ENCODE results near the gene SLC1A7.

SLC1A7 gene

DNA sequence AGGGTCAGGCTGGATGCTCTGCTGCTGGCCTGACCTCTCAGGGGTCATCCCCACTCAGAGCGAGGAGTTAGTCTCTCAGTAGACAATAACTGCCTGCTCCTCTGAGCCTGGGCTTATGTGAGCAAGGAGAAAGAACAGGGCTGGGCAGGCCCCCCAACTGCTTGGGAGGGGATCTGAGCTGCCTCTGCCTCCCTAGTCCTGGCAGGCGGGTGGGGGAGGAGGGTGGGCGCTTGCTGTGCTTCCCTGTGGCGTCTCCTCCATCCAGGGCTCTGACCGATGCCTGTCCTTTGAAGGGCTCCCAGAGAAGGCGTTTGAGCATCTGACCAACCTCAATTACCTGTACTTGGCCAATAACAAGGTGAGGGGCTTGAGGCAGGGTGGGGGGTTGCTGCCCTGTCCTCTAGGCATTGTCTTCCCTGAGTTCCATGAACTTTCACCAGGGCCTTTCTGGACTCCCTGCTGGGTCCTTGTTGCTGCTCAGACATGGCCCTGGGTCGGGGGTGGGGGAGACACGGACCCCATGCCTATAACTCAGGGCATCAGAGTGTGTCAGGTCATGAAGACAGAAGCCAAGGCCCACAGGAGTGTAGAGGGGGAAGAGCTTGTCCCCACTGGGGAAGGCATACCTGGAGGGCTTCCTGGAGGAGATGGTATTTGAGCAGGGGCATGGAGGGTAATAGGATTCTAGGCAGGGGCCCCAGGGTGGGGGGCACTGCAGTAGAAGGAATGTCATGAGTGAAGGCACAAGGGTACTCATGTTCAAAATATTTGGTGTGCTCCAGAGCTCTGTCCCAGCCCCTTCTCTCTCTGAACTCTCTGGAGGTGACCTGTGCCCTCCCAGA is 67.9 kb downstream of the SLC1A7 start:
- DNase-seq = no peak

DNA sequence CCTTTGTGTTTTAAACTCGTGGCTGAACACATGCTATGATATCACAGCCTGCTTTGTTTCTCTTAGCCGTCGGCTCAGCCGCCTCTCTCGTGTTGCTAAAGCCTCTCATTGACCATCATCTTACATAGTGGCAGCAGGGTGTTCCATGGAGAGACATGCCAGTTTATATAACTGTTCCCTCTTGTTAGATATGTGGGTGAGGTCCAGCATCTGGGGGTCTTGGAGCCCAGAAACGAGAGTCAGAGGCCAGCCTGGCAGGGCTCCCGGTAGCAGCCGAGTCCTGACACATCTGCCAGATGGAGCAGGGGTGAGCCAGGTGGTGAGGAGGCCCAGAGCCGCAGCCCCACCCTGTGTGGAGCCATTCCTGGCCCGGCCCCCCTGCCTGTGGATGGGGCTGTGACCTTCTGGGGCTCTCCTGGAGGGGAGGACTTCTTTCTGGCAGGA is 68.5 kb downstream of the SLC1A7 start:
- no peak for DNase-seq

DNA sequence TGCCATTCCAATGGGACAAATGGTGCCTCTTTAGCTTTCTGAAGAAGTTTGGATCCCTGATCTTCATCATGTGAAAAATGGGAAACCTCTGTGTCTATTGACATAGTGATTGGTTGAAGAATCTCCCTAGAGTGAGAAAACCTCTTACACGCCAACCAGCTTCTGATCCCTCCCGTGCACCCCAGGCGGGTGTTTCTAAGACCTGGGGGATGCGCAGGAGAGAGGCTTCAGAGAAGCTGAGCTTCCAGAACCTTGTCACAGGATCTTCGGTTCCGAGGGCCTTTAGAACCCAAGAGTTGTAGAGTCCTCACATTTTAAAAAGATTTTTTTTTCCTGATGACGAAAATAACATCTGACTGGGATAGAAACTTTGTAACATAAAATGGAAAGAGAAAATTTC is 69.2 kb downstream of the SLC1A7 start:
- DNase-seq = no peak

DNA sequence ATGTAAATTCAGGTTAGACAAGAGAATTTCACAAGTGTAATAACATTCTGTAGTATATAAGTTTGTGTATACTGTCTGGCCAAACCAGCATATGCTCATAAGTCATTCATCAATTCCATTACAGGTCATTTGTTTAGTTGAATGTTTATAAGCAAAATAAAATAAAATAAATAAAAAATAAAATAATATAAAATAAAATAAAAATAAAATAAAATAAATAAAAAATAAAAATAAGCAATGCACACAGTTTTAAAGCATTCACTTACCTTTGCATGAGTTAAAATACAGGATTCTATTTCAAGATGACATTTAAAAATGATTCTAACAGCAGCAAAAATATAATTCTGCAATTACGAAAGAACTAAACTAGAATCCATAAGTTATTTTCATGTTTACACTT is 70.5 kb downstream of the SLC1A7 start:
- DNase-seq = no peak

DNA sequence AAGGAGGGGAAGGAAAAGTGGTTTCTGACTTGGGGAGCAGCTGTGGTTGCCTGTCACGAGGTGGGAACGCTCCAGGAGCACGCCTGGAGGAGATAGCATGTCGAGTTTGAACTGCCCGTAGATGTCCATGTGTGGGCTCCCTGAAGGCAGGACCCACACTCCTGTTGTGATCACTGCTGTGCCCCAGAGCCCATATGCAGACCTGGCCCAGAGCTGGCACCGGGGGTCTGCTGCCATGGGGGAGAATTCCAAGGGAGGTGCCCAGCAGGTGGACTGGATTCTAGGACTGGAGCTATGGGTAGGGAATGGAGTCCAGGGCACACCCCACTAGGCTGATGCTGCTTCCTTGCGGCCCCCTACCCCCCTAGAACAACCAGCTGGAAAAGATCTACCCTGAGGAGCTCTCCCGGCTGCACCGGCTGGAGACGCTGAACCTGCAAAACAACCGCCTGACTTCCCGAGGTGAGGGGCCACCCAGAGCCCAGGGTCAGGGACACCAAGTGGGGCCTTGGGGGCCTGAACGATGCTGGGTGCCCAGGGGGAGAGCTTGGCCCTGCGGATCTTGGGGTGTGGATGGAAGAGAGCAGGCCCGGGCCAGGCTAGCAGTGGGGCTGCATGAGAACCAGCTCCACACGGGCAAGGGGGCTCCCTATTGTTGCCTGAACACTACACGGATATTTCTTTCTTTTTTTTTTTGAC is 71.1 kb downstream of the SLC1A7 start:
- no peak for DNase-seq

DNA sequence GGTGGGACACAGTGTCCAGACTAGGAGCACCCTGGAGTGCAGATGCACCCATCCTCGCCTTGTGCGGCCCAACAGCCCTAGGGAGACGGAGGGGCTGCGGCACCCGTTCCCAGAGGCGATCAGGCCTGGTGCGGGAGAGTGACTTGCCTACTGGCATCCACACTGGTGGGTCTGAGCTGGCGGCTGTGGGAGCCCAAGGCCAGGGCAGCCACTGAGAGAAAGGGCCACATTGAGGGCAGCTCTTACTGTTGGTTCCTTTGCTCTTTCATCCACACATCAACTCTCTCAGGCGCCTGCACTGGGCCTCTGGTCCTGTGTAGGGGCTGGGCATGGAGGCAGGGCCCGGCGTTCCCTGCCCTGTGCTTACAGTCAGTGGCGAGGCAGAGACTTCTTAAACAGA is 71.8 kb downstream of the SLC1A7 start:
- no peak for DNase-seq

DNA sequence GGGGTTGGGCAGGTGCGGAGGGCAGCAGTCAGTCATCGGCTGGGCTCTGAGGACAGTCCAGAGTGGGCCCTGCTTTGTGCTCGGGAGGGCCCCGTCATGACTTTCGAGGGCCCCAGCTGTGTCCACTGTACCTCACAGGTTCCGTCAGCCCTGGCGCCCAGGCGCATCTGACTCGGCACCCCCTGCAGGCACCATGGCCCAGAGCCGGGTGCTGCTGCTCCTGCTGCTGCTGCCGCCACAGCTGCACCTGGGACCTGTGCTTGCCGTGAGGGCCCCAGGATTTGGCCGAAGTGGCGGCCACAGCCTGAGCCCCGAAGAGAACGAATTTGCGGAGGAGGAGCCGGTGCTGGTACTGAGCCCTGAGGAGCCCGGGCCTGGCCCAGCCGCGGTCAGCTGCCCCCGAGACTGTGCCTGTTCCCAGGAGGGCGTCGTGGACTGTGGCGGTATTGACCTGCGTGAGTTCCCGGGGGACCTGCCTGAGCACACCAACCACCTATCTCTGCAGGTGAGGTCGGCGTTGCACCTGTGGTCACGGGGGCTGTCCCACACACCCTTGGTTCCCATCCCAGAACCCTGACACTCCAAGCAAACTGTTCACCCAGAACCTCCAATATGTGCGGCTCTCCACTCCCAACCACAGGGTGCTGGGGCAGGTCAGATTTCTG is 72.6 kb downstream of the SLC1A7 start:
- no peak for DNase-seq

DNA sequence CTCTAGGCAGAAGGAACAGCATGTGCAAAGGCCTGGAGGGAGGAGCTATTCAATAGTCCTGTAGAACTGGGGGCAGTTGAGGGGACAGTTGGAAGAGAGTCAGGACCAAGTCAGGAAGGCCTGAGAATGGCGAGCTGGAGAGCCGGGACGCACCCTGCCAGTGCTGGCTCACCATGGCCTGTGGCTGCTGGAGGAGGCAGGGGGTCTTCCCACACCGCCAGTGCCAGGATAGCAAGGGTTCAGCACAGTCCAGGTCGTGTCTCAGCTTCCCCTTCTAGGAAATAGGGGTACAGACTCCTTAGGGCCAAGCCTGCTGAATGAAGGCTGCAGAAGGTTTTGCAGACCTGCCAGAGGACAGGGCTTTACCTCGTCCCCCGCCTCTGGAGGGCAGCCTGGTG is 73.2 kb downstream of the SLC1A7 start:
- DNase-seq = no peak

DNA sequence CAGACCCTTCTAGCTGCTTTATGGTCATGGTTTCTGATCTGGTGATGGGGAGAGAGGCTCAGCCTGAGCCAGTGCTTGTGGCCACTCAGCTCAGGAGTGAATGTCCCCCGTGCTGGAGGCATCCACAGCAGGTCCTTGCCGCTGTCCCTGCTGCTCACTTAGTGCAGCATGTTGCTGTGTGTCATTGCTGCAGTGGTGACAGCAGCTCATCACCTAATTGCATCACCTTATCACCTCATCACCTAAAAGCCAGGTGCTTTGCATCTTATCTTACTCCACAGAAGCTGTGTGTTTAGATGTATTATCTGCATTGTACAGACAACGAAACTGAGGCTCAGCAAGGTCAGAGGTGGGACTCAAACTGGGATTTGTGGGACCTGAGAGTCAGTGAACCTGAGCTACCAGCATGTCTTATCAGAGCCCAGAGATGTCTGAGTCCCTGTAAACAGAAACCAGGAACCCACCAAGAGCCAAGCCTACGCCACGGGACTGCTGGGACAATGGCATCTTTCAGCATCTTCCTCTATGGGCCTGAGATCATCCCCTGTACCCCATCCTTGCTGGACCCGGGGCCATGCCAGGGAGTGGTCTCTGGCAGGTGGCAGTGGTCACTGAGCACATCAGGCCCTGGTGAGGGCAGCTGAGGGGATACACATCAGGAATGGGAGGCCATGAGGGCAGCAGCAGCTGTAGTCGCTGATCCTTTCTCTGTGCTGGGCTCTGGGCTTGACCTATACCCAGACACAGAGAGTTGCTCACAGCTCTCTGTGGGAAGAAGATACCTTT is 73.9 kb downstream of the SLC1A7 start:
- no peak for DNase-seq

DNA sequence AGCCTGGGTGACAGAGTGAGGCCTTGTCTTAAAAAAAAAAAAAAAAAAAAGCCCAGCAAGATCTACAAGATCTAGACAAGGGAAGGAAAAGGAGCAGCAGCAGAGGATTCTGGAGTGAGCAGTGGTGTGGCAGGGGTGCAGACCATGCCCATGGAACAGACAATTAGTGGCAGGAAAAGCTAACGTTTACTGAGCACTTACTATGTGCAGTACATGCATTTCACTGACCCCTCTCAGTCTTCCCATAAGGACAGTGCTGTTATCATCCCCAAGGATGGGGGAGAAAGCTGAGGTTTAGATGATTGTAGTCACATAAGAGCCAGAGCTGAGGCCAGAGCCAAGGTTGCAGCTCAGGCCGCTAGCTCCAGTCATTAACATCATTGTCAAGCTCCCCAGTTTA is 74.6 kb downstream of the SLC1A7 start:
- DNase-seq = no peak

DNA sequence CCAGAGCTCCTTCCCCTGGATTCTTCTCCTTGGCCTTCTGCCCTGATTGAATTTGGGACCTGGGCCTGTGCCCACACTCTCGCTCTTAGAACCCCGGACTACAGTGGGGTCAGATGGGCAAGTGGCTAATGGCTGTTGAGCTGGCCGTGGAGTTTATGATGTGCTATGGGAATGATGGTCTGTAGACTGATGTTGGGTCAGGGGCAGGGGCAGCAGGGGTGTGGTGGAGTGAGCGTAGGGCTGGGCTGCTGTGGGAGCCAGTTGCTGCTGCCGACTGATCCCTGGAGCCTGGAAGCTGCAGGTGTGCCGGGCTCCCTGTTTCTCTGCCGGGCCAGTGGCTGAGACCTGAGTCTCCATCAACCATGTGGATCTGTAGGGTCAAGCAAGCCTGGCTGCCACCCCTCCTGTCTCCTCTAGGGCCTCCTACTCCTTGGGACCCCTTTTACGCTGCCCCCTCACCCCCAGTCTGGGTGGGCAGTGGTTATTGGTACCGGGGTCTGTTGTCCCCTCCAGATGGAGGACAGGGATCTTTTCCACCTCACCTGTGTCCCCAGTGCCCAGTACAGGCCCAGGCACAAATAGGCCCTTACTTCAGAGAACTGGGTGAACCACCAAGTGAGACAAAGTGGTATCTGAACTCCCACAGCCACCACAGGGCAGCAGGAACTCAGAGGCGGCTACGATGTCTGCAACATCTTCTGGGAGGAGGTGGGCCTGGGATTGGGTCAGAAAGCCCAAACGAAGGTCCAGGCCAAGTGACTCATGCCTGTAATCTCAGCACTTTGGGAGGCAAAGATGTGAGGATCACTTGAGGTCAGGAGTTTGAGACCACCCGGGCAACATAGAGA is 75.3 kb downstream of the SLC1A7 start:
- DNase-seq = no peak

DNA sequence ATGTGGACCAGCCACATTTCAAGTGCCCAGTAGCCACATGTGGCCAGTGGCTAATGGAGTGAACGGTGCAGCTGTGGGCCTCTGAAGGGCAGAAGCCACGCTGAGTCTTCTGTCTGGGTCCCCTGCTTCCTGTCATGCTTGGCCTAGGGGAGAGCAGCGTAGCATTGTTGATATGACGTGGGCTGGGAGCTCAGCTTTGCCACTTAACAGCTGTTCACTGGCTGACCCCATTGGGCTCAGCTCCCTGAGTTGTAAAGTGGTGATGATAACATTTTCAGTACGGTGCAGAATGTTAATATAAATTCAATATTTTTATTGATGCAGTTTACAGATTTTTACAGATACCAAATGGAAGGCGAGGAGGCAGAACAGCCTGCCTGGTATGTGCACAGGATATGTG is 76.0 kb downstream of the SLC1A7 start:
- no peak for DNase-seq

DNA sequence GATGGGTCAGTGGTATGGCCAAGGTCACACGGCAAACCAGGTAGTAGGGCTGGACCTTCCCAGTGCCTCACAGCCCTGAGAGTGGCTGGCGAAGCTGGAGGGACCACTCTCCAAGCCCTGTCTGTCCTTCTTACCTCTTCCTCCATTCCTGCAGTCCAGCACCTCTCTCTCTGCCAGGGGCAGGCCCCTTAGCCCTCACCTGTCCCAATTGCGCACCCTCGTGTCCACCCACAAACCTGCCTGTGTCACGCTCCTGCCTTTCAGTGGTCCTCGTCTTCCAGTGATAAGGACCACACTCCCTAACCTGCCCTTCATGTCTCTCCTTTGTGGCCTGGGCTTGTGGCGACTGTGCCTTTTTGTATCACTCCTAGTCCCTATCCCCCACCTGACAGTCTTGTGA is 77.0 kb downstream of the SLC1A7 start:
- DNase-seq = no peak

DNA sequence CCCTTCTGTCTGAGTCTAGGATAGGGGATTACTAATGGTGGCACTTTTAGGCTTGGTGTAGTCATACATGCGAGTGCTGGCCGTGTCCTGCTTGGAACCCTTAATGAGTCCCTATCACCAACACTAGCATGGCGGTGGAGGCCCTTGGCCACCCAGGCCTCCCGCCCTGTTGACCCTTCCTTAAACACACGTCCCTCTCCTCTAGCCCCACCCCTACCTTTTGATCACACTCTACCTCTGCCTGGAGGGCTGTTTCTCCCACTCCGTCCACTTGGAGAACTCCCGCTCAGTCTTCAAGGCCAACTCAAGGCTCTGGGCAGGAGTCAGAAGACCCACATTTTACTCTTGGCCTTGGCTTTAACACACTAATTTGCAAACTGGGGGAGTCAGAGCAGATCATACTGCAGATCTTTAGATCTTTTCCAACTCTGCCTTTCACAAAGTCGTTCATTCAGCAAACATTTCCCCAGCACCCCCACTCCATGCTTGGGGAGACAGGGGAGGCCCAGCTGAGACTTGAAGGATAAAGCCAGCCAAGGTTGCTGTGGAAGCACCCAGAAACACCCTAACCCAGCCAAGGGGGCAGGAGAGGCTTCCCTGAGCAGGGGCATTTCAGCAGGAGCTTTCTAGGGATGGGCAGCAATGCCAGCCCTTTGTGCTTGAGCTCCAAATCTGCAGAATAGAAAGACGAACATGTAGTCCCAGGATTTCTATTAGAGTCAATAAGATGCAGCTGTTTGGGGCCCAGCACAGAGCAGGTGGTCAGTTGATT is 78.5 kb downstream of the SLC1A7 start:
- DNase-seq = no peak

DNA sequence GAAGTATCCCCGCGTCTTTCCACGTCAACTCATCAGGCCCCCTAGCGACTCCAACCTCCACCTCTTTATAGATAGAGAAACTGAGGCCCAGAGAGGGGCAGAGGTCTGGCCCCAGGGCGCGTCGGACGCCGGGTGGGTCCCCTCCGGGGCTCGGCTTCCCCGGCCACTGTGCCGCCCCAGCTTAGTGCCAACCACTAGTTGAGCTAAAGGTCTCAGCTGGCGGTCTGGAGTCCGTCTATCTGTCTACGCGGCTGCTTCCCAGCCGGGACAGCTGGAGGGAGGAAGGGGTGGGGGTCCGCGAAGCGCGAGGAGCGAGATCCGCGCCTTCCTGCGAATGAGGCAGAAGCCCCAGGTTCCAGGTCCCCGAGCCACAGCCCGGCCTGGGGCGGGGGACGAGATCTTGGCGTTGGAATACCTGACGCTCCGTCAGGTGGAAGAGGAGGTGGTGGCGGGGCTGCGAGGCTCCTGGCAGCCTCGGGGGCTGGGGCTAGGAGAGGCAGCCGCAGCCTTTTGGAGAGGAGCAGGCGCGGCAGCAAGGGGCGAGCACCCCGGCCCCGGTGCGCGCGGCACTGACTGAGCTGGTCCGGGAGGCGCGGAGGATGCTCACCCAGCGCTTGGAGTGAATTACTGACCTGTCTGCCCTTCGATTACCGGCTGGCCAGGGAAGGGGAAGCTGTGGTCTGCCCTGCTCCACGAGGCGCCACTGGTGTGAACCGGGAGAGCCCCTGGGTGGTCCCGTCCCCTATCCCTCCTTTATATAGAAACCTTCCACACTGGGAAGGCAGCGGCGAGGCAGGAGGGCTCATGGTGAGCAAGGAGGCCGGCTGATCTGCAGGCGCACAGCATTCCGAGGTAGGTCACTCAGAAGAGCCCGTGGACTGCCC is 79.5 kb downstream of the SLC1A7 start:
- DNase-seq = no peak

DNA sequence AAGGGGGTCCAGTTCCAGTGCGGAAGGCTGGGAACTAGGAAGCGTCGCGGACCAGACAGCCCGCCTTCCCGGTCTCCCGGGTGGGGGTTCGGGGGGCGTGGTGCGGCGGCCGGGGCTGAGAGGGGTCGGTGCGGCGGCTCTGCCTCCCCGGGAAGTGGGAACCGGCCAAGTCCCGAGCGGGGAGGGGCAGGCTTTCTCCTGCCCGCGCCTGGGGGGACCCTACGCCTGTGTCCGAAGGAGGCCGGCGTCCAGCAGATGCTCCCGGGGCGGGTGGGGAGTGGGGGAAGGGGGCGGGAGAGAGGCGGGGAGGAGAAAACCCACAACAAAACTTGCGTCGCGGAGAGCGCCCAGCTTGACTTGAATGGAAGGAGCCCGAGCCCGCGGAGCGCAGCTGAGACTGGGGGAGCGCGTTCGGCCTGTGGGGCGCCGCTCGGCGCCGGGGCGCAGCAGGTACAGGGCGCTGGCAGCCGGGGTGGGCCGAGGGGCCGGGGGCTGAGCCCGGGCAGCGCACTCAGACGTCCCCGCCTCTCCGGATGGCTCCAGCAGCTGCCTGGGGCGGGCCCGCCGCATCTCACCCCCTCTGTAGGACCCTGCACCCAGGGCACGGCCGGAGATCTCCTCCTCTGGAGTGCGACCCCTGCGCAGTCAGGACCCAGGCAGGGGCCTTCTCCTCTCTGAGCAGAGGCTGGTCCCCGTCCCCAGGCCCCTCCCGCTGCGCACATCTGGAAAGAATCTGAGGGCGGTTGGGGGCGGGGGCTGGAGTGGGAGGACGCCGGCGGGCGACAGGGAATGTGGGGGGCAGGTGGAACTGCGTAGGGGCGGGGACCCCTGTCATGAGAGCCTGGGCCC is 80.4 kb downstream of the SLC1A7 start, which contains the start of gene PODN:
Gene PODN (plus strand): TSS at position 355 of the 849 bp plus-strand sequence. CDS start 7,643 bp downstream, outside the sequence.
- no peak for DNase-seq

DNA sequence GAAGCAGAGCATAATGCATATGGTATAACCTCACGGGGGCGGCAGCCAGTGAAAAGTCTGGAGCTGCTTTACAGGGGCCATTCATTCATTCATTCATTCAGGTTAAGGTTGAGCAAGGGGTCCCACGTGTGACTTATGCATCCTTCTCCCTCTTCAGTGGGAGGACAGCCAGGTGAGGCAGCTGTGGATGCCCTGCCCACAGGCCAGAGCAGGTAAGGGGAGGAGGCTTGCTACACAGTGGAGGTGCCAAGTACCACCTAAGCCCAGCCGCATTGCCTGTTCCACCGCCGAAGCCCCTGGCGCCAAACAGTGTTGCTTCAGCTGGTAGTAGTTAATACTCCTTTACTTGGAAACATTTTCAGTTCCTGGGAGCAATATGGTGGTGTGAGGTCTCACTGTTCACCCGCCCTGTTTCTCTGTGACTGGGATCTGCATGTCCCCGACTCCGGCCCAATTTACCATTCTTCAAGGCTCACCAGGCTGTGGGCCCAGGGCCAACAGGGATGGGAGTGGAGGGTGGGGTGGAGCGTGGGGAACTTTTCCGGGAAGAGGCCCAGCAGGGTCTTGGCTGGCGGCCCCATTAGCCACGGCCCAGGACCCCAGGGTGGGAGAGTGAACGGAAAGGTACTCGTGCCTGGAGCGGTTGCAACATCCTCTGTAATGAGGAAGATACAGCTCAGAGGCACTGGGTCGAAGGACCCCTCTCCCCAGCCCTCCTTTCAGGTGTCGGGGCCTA is 81.1 kb downstream of the SLC1A7 start:
- no peak for DNase-seq

DNA sequence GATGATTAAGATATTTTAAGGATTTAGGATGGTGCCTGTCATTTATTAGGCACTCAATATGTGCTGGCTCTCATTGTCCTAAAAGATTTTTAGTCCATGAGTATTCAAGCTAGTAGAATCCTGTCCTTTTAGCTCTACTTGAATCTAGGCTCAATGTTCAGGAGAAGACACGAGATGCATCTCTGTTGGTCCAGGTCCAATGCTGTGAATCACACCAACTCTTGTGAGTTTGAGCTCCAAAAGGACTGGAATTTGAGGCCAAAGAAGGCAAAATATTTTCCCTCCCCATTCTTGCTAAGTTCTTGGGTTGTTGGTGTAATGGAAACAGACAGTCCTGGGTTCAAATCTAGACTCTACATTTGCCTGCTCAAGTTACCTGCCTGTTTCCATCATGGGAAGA is 81.9 kb downstream of the SLC1A7 start:
- DNase-seq = no peak
